Neural cell (in vitro differentiated cells): Measurements from ENCODE around the gene GAB2. TPM values are rescaled to one million over a fixed set of nuclear protein-coding genes. Genes with fewer than 3 reads are reported as not detected.

Experiments
- H2AFZ ChIP-seq: fragments of 200-600, 300-800 bp; sonication (generic), shearing (Covaris generic); 2 replicates; pipeline ENCODE4 v1.6.0; 2014; ENCODE audit warnings: low read depth, mild to moderate bottlenecking, antibody characterized with exemption, low read length, moderate library complexity
- H3F3A ChIP-seq: fragments of 200-600 bp; shearing (Covaris generic); 2 replicates; pipeline ENCODE4 v1.6.1; 2016; ENCODE audit warnings: mild to moderate bottlenecking, moderate library complexity, mixed read lengths, antibody characterized with exemption, low read length; ENCODE audit not compliant: insufficient read depth, poor library complexity, severe bottlenecking
- H3K27ac ChIP-seq: fragments of 200-600, 300-800 bp; sonication (generic), shearing (Covaris generic); 2 replicates; pipeline ENCODE4 v1.5.1; 2014; ENCODE audit warnings: mild to moderate bottlenecking, low read length, moderate library complexity
- H3K27me3 ChIP-seq: fragments of 300-800, 200-600 bp; sonication (generic), shearing (Covaris generic); 2 replicates; pipeline ENCODE4 v1.6.0; 2014; ENCODE audit warnings: mild to moderate bottlenecking, low read depth, low read length, moderate library complexity; ENCODE audit not compliant: insufficient read depth
- H3K36me3 ChIP-seq: fragments of 300-800, 200-600 bp; sonication (generic), shearing (Covaris generic); 2 replicates; pipeline ENCODE4 v1.5.1; 2014; ENCODE audit warnings: mild to moderate bottlenecking, antibody characterized with exemption, low read length, moderate library complexity; ENCODE audit not compliant: insufficient read depth
- H3K4me2 ChIP-seq: fragments of 300-800, 200-600 bp; sonication (generic), shearing (Covaris generic); 2 replicates; pipeline ENCODE4 v1.6.0; 2014; ENCODE audit warnings: mild to moderate bottlenecking, low read length
- H3K4me3 ChIP-seq: fragments of 300-800, 200-600 bp; sonication (generic), shearing (Covaris generic); 2 replicates; pipeline ENCODE4 v1.5.1; 2014; ENCODE audit warnings: mild to moderate bottlenecking, low read length, moderate library complexity
- H3K79me2 ChIP-seq: fragments of 200-600 bp; shearing (Covaris generic); replicated peaks from 2 replicates; pipeline ENCODE4 v1.6.0; 2014; ENCODE audit warnings: mild to moderate bottlenecking, low read length, moderate library complexity; ENCODE audit not compliant: insufficient read depth
- H3K9ac ChIP-seq: fragments of 300-800, 200-600 bp; sonication (generic), shearing (Covaris generic); 2 replicates; pipeline ENCODE4 v1.6.1; 2016; ENCODE audit warnings: mild to moderate bottlenecking, low read length, mixed read lengths
- H3K9me2 ChIP-seq: fragments of 200-600 bp; shearing (Covaris generic); 2 replicates; pipeline ENCODE4 v1.6.1; 2016; ENCODE audit warnings: mild to moderate bottlenecking, low read length, mixed read lengths; ENCODE audit not compliant: insufficient read depth
- H3K9me3 ChIP-seq: fragments of 200-600, 300-800 bp; sonication (generic), shearing (Covaris generic); 2 replicates; pipeline ENCODE4 v1.6.1; 2016; ENCODE audit warnings: mild to moderate bottlenecking, mixed run types, low read length, moderate library complexity, mixed read lengths
- H4K20me1 ChIP-seq: fragments of 200-600 bp; shearing (Covaris generic); 2 replicates; pipeline ENCODE4 v1.6.1; 2016; ENCODE audit warnings: mild to moderate bottlenecking, mixed run types; ENCODE audit not compliant: insufficient read depth
- CTCF ChIP-seq: fragments of 450-650 bp; IDR thresholded peaks from 2 replicates; pipeline ENCODE4 v1.5.1; 2014; ENCODE audit warnings: antibody characterized with exemption, mild to moderate bottlenecking, moderate library complexity; ENCODE audit not compliant: poor library complexity, severe bottlenecking
- EP300 ChIP-seq: fragments of 450-650 bp; conservative IDR thresholded peaks from 2 replicates; pipeline ENCODE4 v1.6.1; 2014; ENCODE audit warnings: antibody characterized with exemption, mild to moderate bottlenecking, moderate library complexity; ENCODE audit not compliant: poor library complexity, severe bottlenecking
- EZH2 ChIP-seq: fragments of 200-600, 300-800 bp; shearing (Covaris generic), sonication (generic); IDR thresholded peaks from 2 replicates; pipeline ENCODE4 v1.6.1; 2014; ENCODE audit warnings: antibody characterized with exemption, low read length, borderline replicate concordance, mild to moderate bottlenecking; ENCODE audit not compliant: insufficient read depth, poor library complexity, severe bottlenecking
- MXI1 ChIP-seq: fragments of 450-650 bp; conservative IDR thresholded peaks from 2 replicates; pipeline ENCODE4 v1.6.1; 2014; ENCODE audit warnings: antibody characterized with exemption, mild to moderate bottlenecking; ENCODE audit not compliant: poor library complexity, severe bottlenecking
- POLR2AphosphoS5 ChIP-seq: IDR thresholded peaks from 2 replicates; pipeline ENCODE4 v1.6.1; 2012
- RAD21 ChIP-seq: fragments of 450-650 bp; conservative IDR thresholded peaks from 2 replicates; pipeline ENCODE4 v1.6.1; 2014; ENCODE audit warnings: antibody characterized with exemption, mild to moderate bottlenecking, moderate library complexity
- REST ChIP-seq: IDR thresholded peaks from 2 replicates; pipeline ENCODE4 v1.6.1; 2012; ENCODE audit warnings: borderline replicate concordance
- SMC3 ChIP-seq: fragments of 450-650 bp; conservative IDR thresholded peaks from 2 replicates; pipeline ENCODE4 v1.6.1; 2014; ENCODE audit warnings: antibody characterized with exemption, mild to moderate bottlenecking, moderate library complexity; ENCODE audit not compliant: poor library complexity
- TAF1 ChIP-seq: IDR thresholded peaks from 2 replicates; pipeline ENCODE4 v1.6.1; 2012; ENCODE audit warnings: low read depth
- polyA plus RNA-seq: library from polyadenylated mRNA; depleted of rRNA; stranded (reverse); fragments of >200 nt; gene quantifications from 2 replicates; pipeline ENCODE4 v1.2.3, GENCODE V29; 2014

Gene GAB2
- polyA plus RNA-seq, 1 donor from 2014 or later, result 21.9 TPM

DNA sequence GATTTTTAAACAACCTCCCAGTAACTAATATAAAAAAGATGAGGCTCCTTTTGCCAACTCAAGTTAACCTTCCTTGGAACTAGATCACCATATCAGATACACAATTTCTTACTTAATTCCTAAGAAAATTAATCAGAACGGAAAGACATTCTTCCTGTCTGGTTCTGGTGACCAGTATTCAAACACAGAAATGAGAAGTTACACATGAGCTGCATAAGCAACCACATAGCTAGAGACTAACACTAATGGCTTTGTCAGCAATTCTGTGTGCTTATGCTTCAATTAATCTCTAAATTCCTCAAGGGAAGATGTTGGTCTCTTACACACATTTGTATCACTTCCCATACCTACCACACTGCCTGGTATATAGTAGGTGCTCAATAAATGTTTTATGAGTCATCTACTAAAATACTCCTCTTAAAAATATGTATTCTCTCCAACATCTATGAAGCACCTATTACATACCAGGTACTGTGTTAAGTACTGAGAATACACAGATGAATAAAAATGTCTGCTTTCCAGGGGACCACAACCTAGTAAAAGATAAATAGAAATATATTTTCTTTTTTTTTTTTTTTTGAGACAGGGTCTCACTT is 54.5 kb downstream of the GAB2 start:
- H3K4me3 ChIP-seq, result no peak overlapping the region
- no peak overlapping the region for H3K27ac ChIP-seq
- no peak overlapping the region for H3K9ac ChIP-seq
- H3K36me3 ChIP-seq, result no peaks in the 10 kb centered on the region
- no peak overlapping the region for H3K4me2 ChIP-seq
- H3K9me3 ChIP-seq, result no peaks in the 10 kb centered on the region
- H3F3A ChIP-seq, result no peaks in the 10 kb centered on the region
- no peaks in the 10 kb centered on the region for H3K27me3 ChIP-seq
- TF ChIP-seq CTCF, result no peak
- H3K9me2 ChIP-seq, result no peaks in the 10 kb centered on the region
- no peaks in the 10 kb centered on the region for H4K20me1 ChIP-seq
- H3K79me2 ChIP-seq, result peaks cover 47% of the 10 kb centered on the region
- no peak overlapping the region for H2AFZ ChIP-seq

- Histone ChIP-seq H3K4me3 (no peak overlapping the region), H3K27ac (no peak overlapping the region), H3K9ac (no peak overlapping the region), H3K36me3 (no peaks in the 10 kb centered on the region), H4K20me1 (no peaks in the 10 kb centered on the region), H3K9me2 (no peaks in the 10 kb centered on the region), H3F3A (no peaks in the 10 kb centered on the region), H3K27me3 (no peaks in the 10 kb centered on the region), H2AFZ (no peak overlapping the region), H3K9me3 (no peaks in the 10 kb centered on the region), H3K4me2 (no peak overlapping the region), H3K79me2 (peaks cover 54% of the 10 kb centered on the region)
- TF ChIP-seq MXI1, result no peak
- TF ChIP-seq CTCF, result no peak
- no peak for TF ChIP-seq SMC3
- no peak for TF ChIP-seq REST
- no peak for TF ChIP-seq RAD21
- TF ChIP-seq EP300, result no peak
- TF ChIP-seq POLR2AphosphoS5, result no peak
- no peak for TF ChIP-seq EZH2
- TF ChIP-seq TAF1, result no peak
Observed at GRCh38 chr11:78361228-78361627, 56.4 kb downstream of the GAB2 start.
